HG03575 (cell line): ENCODE measurements around the gene DLG4.

Experiments used
- ATAC-seq: cut with Tn5 transposase; IDR thresholded peaks from one replicate; pipeline ENCODE4 v1.9.1; 2021; ENCODE audit not compliant: unreplicated experiment, insufficient number of reproducible peaks, low FRiP score; ENCODE audit errors: extremely low read depth

Gene DLG4

GRCh38 chr17:7218758-7219157 is 878 bp downstream of the DLG4 start:
- ATAC-seq, result no peak

GRCh38 chr17:7218166-7218565 is 1.5 kb downstream of the DLG4 start:
- ATAC-seq, result no peak

- no peak for ATAC-seq
These were observed 2.3 kb downstream of the DLG4 start for GRCh38 chr17:7217113-7217987.

GRCh38 chr17:7216242-7217112 is 3.2 kb downstream of the DLG4 start:
- ATAC-seq, result no peak

- no peak for ATAC-seq
These were observed 3.9 kb downstream of the DLG4 start for GRCh38 chr17:7215652-7216180.

GRCh38 chr17:7215136-7215638 is 4.4 kb downstream of the DLG4 start:
- no peak for ATAC-seq

GRCh38 chr17:7214300-7215135 is 5.1 kb downstream of the DLG4 start:
- no peak for ATAC-seq

GRCh38 chr17:7213895-7214299 is 5.7 kb downstream of the DLG4 start:
- no peak for ATAC-seq

GRCh38 chr17:7211491-7212273 is 8.0 kb downstream of the DLG4 start:
- ATAC-seq, result no peak

- no peak for ATAC-seq
These were observed 10.7 kb downstream of the DLG4 start for GRCh38 chr17:7208754-7209460.

- no peak for ATAC-seq
These were observed 11.5 kb downstream of the DLG4 start for GRCh38 chr17:7208027-7208571.

- no peak for ATAC-seq
These were observed 12.3 kb downstream of the DLG4 start for GRCh38 chr17:7207120-7208001.

- no peak for ATAC-seq
These were observed 14.1 kb downstream of the DLG4 start for GRCh38 chr17:7205561-7205960.

GRCh38 chr17:7204828-7205461 is 14.7 kb downstream of the DLG4 start:
- ATAC-seq, result no peak

- ATAC-seq, result no peak
These were observed 15.3 kb downstream of the DLG4 start for GRCh38 chr17:7204336-7204735.

- no peak for ATAC-seq
These were observed 16.2 kb downstream of the DLG4 start for GRCh38 chr17:7203391-7203790.
